Measurements from ENCODE around the gene DNAJC5.
A peak's percentile ranks its signal among the peaks of the same experiment; 100 is the strongest.

The DNAJC5 gene

DNA sequence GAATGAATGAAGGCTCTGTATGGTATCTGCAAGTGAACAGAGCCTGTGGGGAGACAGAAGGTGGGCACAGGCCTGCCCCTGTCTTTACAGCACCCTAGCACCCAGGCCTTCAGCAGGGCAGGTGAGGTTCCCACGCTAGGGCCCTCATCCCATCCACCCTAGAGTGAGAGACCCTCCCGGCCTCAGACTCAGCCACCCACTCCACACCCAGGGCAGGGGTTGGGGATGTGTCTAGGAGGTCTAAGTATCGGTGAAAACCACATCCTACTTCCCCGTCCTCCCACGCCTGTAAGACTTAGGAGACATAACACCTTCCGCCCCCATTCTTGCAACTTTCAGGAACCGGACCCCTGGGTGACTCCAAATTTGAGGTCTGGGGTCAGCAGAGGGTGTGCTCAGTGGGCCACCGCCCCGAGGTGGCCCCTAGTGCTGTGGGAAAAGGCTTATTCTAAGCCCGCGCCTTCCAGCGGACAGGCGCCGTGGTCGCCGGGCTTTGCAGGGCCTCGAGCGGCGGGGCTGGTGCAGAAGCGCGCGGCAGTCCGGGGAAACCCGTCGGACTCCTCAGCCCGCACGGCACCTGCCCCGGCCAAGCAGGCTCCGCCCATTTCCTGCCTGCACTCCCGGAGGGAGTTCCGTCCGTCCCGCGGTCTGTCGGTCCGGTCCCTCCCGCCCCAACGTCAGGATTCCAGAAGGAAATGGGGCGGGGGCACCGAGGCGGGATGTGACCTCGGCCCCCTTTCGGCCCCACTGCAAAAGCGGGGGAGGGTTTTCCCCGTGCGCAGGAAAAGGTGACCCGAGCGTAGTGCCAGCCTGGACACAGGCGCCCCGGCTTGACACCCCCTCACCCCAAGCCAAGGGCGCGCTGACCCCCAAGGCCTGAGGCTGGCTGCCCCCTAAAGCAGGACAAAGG, 83.6 kb downstream of the DNAJC5 start:
- peaks cover 49% of the 10 kb centered on the region for H3K4me1 Mint-ChIP-seq
- peak; percentile 73 for DNase-seq

GRCh38 chr20:63979229-63979556, 84.3 kb downstream of the DNAJC5 start:
- TF ChIP-seq, protein P1, sequence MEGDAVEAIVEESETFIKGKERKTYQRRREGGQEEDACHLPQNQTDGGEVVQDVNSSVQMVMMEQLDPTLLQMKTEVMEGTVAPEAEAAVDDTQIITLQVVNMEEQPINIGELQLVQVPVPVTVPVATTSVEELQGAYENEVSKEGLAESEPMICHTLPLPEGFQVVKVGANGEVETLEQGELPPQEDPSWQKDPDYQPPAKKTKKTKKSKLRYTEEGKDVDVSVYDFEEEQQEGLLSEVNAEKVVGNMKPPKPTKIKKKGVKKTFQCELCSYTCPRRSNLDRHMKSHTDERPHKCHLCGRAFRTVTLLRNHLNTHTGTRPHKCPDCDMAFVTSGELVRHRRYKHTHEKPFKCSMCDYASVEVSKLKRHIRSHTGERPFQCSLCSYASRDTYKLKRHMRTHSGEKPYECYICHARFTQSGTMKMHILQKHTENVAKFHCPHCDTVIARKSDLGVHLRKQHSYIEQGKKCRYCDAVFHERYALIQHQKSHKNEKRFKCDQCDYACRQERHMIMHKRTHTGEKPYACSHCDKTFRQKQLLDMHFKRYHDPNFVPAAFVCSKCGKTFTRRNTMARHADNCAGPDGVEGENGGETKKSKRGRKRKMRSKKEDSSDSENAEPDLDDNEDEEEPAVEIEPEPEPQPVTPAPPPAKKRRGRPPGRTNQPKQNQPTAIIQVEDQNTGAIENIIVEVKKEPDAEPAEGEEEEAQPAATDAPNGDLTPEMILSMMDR (IDR thresholded peaks at IDR 0.05), result no peak
- H3K27me3 Mint-ChIP-seq (ENCODE audit: low read depth, poor library complexity), result peaks cover 47% of the 10 kb centered on the region
- H3K36me3 Mint-ChIP-seq (ENCODE audit: low read depth), result peaks cover 19% of the 10 kb centered on the region
- peak; percentile 49 for DNase-seq
- H3K27ac Mint-ChIP-seq, result no peak overlapping the region
- peaks cover 43% of the 10 kb centered on the region for H3K4me1 Mint-ChIP-seq
- H3K9me3 Mint-ChIP-seq, result no peaks in the 10 kb centered on the region
- H3K4me3 Mint-ChIP-seq, result peak overlapping the region; percentile 72

More for the DNA sequence above, 83.6 kb downstream of the DNAJC5 start:
- peaks cover 18% of the 10 kb centered on the region for H3K36me3 Mint-ChIP-seq (ENCODE audit: low read depth)
- peaks cover 47% of the 10 kb centered on the region for H3K27me3 Mint-ChIP-seq (ENCODE audit: low read depth, poor library complexity)
- TF ChIP-seq, protein P1 (IDR thresholded peaks at IDR 0.05), result no peak
- H3K4me3 Mint-ChIP-seq, result peak overlapping the region; percentile 75
- no peaks in the 10 kb centered on the region for H3K9me3 Mint-ChIP-seq
- H3K27ac Mint-ChIP-seq, result no peak overlapping the region

- Mint-ChIP-seq H3K9me3 (no peaks in the 10 kb centered on the region), H3K27ac (no peak within 1 kb of the TSS), H3K4me1 (peaks cover 43% of the 10 kb centered on the region), H3K4me3 (peak within 1 kb of the TSS; percentile 95), H3K36me3 (ENCODE audit: low read depth) (peaks cover 25% of the 10 kb centered on the region), H3K27me3 (ENCODE audit: low read depth, poor library complexity) (peaks cover 47% of the 10 kb centered on the region)
- peak; percentile 72 for DNase-seq
- TF ChIP-seq, protein P1 (IDR thresholded peaks at IDR 0.05), result no peak
These were observed 84.8 kb downstream of the DNAJC5 start, which contains the start of gene SAMD10 for GRCh38 chr20:63979557-63980316. TSS of gene SAMD10 (minus strand) at chr20:63979642. CDS start at chr20:63979467, 175 bp downstream.

- Mint-ChIP-seq H3K36me3 (ENCODE audit: low read depth) (peaks cover 29% of the 10 kb centered on the region), H3K27me3 (ENCODE audit: low read depth, poor library complexity) (peaks cover 47% of the 10 kb centered on the region), H3K9me3 (no peaks in the 10 kb centered on the region), H3K4me1 (peaks cover 43% of the 10 kb centered on the region), H3K4me3 (peak overlapping the region; percentile 95), H3K27ac (no peak overlapping the region)
- no peak for DNase-seq
- TF ChIP-seq, protein P1 (IDR thresholded peaks at IDR 0.05), result no peak
These were observed 85.4 kb downstream of the DNAJC5 start for GRCh38 chr20:63980317-63980805.

- H3K4me1 Mint-ChIP-seq, result peaks cover 43% of the 10 kb centered on the region
- TF ChIP-seq, protein P1 (IDR thresholded peaks at IDR 0.05), result peak; percentile 65
- peak within 1 kb of the TSS; percentile 97 for H3K27ac Mint-ChIP-seq
- H3K36me3 Mint-ChIP-seq (ENCODE audit: low read depth), result peaks cover 36% of the 10 kb centered on the region
- peaks cover 43% of the 10 kb centered on the region for H3K27me3 Mint-ChIP-seq (ENCODE audit: low read depth, poor library complexity)
- peak within 1 kb of the TSS; percentile 95 for H3K4me3 Mint-ChIP-seq
- DNase-seq, result peak; percentile 94
- H3K9me3 Mint-ChIP-seq, result no peaks in the 10 kb centered on the region
These were observed 86.1 kb downstream of the DNAJC5 start, which contains the start of gene PRPF6 for GRCh38 chr20:63980806-63981728. TSS of gene PRPF6 (plus strand) at chr20:63981132. CDS start at chr20:63981246, 114 bp downstream.
